ENCODE data around the gene PTGIS.

PTGIS gene

GRCh38 chr20:49560646-49561045 lies 7.3 kb downstream of the PTGIS start:
- in situ Hi-C loops (cut with HindIII; ENCODE audit: low sequenced_read_pairs) = no loop called here

GRCh38 chr20:49560186-49560585 lies 7.8 kb downstream of the PTGIS start:
- in situ Hi-C loops (cut with HindIII; ENCODE audit: low sequenced_read_pairs) = no loop called here

- in situ Hi-C loops (cut with HindIII; ENCODE audit: low sequenced_read_pairs) = no loop called here
These were observed 8.4 kb downstream of the PTGIS start for GRCh38 chr20:49559411-49560081.

- in situ Hi-C loops (cut with HindIII; ENCODE audit: low sequenced_read_pairs) = no loop called here
These were observed 9.1 kb downstream of the PTGIS start for GRCh38 chr20:49558826-49559225.

GRCh38 chr20:49557449-49557848 lies 10.5 kb downstream of the PTGIS start:
- in situ Hi-C loops (cut with HindIII; ENCODE audit: low sequenced_read_pairs) = no loop called here

GRCh38 chr20:49556621-49557020 lies 11.3 kb downstream of the PTGIS start:
- in situ Hi-C loops (cut with HindIII; ENCODE audit: low sequenced_read_pairs) = no loop called here

GRCh38 chr20:49549801-49550551 lies 18.0 kb downstream of the PTGIS start:
- in situ Hi-C loops (cut with HindIII; ENCODE audit: low sequenced_read_pairs) = no loop called here

- in situ Hi-C loops (cut with HindIII; ENCODE audit: low sequenced_read_pairs) = no loop called here
These were observed 19.5 kb downstream of the PTGIS start for GRCh38 chr20:49548371-49548947.

- in situ Hi-C loops (cut with HindIII; ENCODE audit: low sequenced_read_pairs) = no loop called here
These were observed 22.4 kb downstream of the PTGIS start for GRCh38 chr20:49545572-49545971.

GRCh38 chr20:49544535-49544934 lies 23.4 kb downstream of the PTGIS start:
- in situ Hi-C loops (cut with HindIII; ENCODE audit: low sequenced_read_pairs) = no loop called here

- in situ Hi-C loops (cut with HindIII; ENCODE audit: low sequenced_read_pairs) = no loop called here
These were observed 24.0 kb downstream of the PTGIS start for GRCh38 chr20:49543858-49544437.

- in situ Hi-C loops (cut with HindIII; ENCODE audit: low sequenced_read_pairs) = no loop called here
These were observed 24.7 kb downstream of the PTGIS start for GRCh38 chr20:49543071-49543857.

- in situ Hi-C loops (cut with HindIII; ENCODE audit: low sequenced_read_pairs) = no loop called here
These were observed 25.4 kb downstream of the PTGIS start for GRCh38 chr20:49542514-49542991.

- in situ Hi-C loops (cut with HindIII; ENCODE audit: low sequenced_read_pairs) = no loop called here
These were observed 26.0 kb downstream of the PTGIS start for GRCh38 chr20:49541733-49542513.

- in situ Hi-C loops (cut with HindIII; ENCODE audit: low sequenced_read_pairs) = no loop called here
These were observed 27.1 kb downstream of the PTGIS start for GRCh38 chr20:49540687-49541435.

GRCh38 chr20:49540232-49540620 lies 27.7 kb downstream of the PTGIS start:
- in situ Hi-C loops (cut with HindIII; ENCODE audit: low sequenced_read_pairs) = no loop called here

GRCh38 chr20:49539481-49540231 lies 28.3 kb downstream of the PTGIS start:
- in situ Hi-C loops (cut with HindIII; ENCODE audit: low sequenced_read_pairs) = no loop called here

- in situ Hi-C loops (cut with HindIII; ENCODE audit: low sequenced_read_pairs) = no loop called here
These were observed 29.0 kb downstream of the PTGIS start for GRCh38 chr20:49538950-49539349.

- in situ Hi-C loops (cut with HindIII; ENCODE audit: low sequenced_read_pairs) = no loop called here
These were observed 33.7 kb downstream of the PTGIS start for GRCh38 chr20:49534255-49534712.
